HepG2 (cell line): Measurements from ENCODE around the gene UBL5. TPM values are rescaled to one million over a fixed set of nuclear protein-coding genes. Genes with fewer than 3 reads are reported as not detected.

Experiments used
- ATAC-seq: fragments of 200-7000 bp; cut with Tn5 transposase; 3 replicates; pipeline ENCODE4 v1.9.1; 2020; ENCODE audit warnings: mild to moderate bottlenecking, moderate library complexity
- BruUV-seq: library from RNA; stranded (reverse); fragments of 400-500 nt; replicated peaks from 2 replicates; lab custom pipeline; 2021; lab: Mats Ljungman, UMichigan
- CTCF ChIA-PET: fragments of 300-600 bp; formaldehyde crosslinking; extraction: SDS; loops from one replicate; lab custom pipeline; 2021; ENCODE audit warnings: low total read pairs, inconsistent platforms, low intra/inter-chr PET ratio; lab: Yijun Ruan, JAX
- POLR2A ChIA-PET: fragments of 350-600 bp; sonication (Branson Sonifier 250); formaldehyde crosslinking; loops from one replicate; lab custom pipeline; 2020; ENCODE audit warnings: antibody characterized with exemption, inconsistent platforms; lab: Yijun Ruan, JAX
- DNase-seq: peaks from one replicate; pipeline ENCODE4 v3.0.0-alpha.2; 2015; ENCODE audit warnings: low spot score
- FAIRE-seq: peaks from 3 replicates; lab custom pipeline; 2011; peaks lifted over from hg19 to GRCh38; lab: Jason Lieb, UNC
- H2AFZ ChIP-seq: one replicate; pipeline ENCODE4 v1.6.1; 2011; ENCODE audit warnings: low read length, inconsistent platforms
- H3K27ac ChIP-seq: fragments of 300-600 bp; 3 replicates; pipeline ENCODE4 v1.8.0; 2011; ENCODE audit warnings: mixed run types, mild to moderate bottlenecking, mixed read lengths, low read length, inconsistent platforms; ENCODE audit not compliant: insufficient read depth; ENCODE audit errors: extremely low read length
- H3K27me3 ChIP-seq, 2 experiments: fragments of 200-600 bp in 1 of 2; 2 replicates in 1 of 2; 3 replicates in 1 of 2; pipeline versions ENCODE4 v1.6.0 to v1.8.0; 2011; ENCODE audit warnings: low read length in 2 of 2, mild to moderate bottlenecking in 2 of 2, moderate library complexity in 2 of 2, inconsistent platforms in 1 of 2; ENCODE audit not compliant: insufficient read depth in 2 of 2, control insufficient read depth in 1 of 2
- H3K36me3 ChIP-seq, 2 experiments: fragments of 200-600 bp in 1 of 2; replicated peaks in 1 of 2; 2 replicates in 1 of 2; 3 replicates in 1 of 2; pipeline versions ENCODE4 v1.5.1 to v1.8.0; 2011; ENCODE audit warnings: low read length in 2 of 2, inconsistent platforms in 1 of 2; ENCODE audit not compliant: insufficient read depth in 2 of 2, control insufficient read depth in 1 of 2
- H3K4me1 ChIP-seq: 2 replicates; pipeline ENCODE4 v1.5.1; 2012; ENCODE audit warnings: low read length, inconsistent platforms; ENCODE audit not compliant: insufficient read depth
- H3K4me2 ChIP-seq: 2 replicates; pipeline ENCODE4 v1.6.0; 2011; ENCODE audit warnings: low read depth, low read length, inconsistent platforms
- H3K4me3 ChIP-seq, 3 experiments: fragments of 200-600 bp in 1 of 3; sonication (generic), shearing (Covaris generic) in 1 of 3; replicated peaks in 1 of 3; 2 replicates each; pipeline ENCODE4 v1.5.1; 2011 to 2016; ENCODE audit warnings: low read length in 3 of 3, inconsistent platforms in 2 of 3, low read depth in 2 of 3, mild to moderate bottlenecking in 2 of 3, control low read depth in 1 of 3, mixed read lengths in 1 of 3; ENCODE audit not compliant: insufficient read depth in 1 of 3
- H3K79me2 ChIP-seq: one replicate; pipeline ENCODE4 v1.6.1; 2011; ENCODE audit warnings: low read length, inconsistent platforms; ENCODE audit not compliant: insufficient read depth
- H3K9ac ChIP-seq: 2 replicates; pipeline ENCODE4 v1.6.0; 2011; ENCODE audit warnings: mild to moderate bottlenecking, low read depth, low read length, inconsistent platforms; ENCODE audit not compliant: insufficient read depth
- H3K9me3 ChIP-seq: 2 replicates; pipeline ENCODE4 v1.5.1; 2012; ENCODE audit warnings: mild to moderate bottlenecking, low read length
- H4K20me1 ChIP-seq: 2 replicates; pipeline ENCODE4 v1.6.0; 2011; ENCODE audit warnings: inconsistent platforms, mild to moderate bottlenecking, low read length, moderate library complexity; ENCODE audit not compliant: insufficient read depth
- AGO2 ChIP-seq: fragments of 200-400 bp; formaldehyde crosslinking; optimal IDR thresholded peaks from 2 replicates; pipeline ENCODE3; 2017; ENCODE audit warnings: mild to moderate bottlenecking, low read depth, low read length, moderate library complexity
- ARNTL ChIP-seq: sonication (generic); formaldehyde crosslinking; IDR thresholded peaks from 2 replicates; pipeline ENCODE4 v1.4.0; 2020; ENCODE audit warnings: mild to moderate bottlenecking, missing genetic modification reagents
- POLR2AphosphoS2 ChIP-seq: IDR thresholded peaks from 2 replicates; pipeline ENCODE4 v1.6.1; 2011; ENCODE audit warnings: low read depth, low read length, improper control_type of control experiment
- RBFOX2 ChIP-seq: fragments of 200-400 bp; formaldehyde crosslinking; IDR thresholded peaks from 2 replicates; pipeline ENCODE4 v1.6.1; 2017; ENCODE audit warnings: low read depth, mild to moderate bottlenecking, low read length
- SOX13 ChIP-seq, 3 experiments: fragments of 450-650 bp in 1 of 3; sonication (generic) in 1 of 3; formaldehyde crosslinking in 1 of 3; IDR thresholded peaks in 2 of 3; conservative IDR thresholded peaks in 1 of 3; 2 replicates each; pipeline versions ENCODE4 v1.5.0 to v1.6.1; 2016 to 2020; ENCODE audit warnings: antibody characterized with exemption in 1 of 3, mild to moderate bottlenecking in 1 of 3, missing compliant biosample characterization in 1 of 3, missing genetic modification reagents in 1 of 3, moderate library complexity in 1 of 3
- ZBTB26 ChIP-seq: IDR thresholded peaks from 2 replicates; pipeline ENCODE4 v1.6.1; 2016; ENCODE audit warnings: missing compliant biosample characterization, missing genetic modification reagents, borderline replicate concordance
- ZBTB7A ChIP-seq: sonication (generic); formaldehyde crosslinking; IDR thresholded peaks from 2 replicates; pipeline ENCODE4 v1.8.0; 2022; ENCODE audit warnings: mild to moderate bottlenecking, missing genetic modification reagents
- ZKSCAN8 ChIP-seq: IDR thresholded peaks from 2 replicates; pipeline ENCODE4 v1.6.1; 2016; ENCODE audit warnings: borderline replicate concordance, missing genetic modification reagents, missing compliant biosample characterization
- ZNF276 ChIP-seq: sonication (generic); formaldehyde crosslinking; IDR thresholded peaks from 2 replicates; pipeline ENCODE4 v1.4.0; 2020; ENCODE audit warnings: mild to moderate bottlenecking, low read depth, missing genetic modification reagents
- ZNF577 ChIP-seq: sonication (generic); formaldehyde crosslinking; IDR thresholded peaks from 2 replicates; pipeline ENCODE4 v1.4.0; 2020; ENCODE audit warnings: mild to moderate bottlenecking, low read depth, missing genetic modification reagents, borderline replicate concordance
- ZNF766 ChIP-seq: sonication (generic); formaldehyde crosslinking; IDR thresholded peaks from 2 replicates; pipeline ENCODE4 v1.5.0; 2020; ENCODE audit warnings: missing genetic modification reagents, borderline replicate concordance
- WGBS: methylation state at CpG from one replicate; pipeline ENCODE4 v1.1.6; 2017; ENCODE audit warnings: low lambda C conversion rate; 5-methylcytosine and 5-hydroxymethylcytosine counted together
- in situ Hi-C: cut with HindIII; loops from 2 replicates; pipeline ENCODE4 v1.10.0; 2017; ENCODE audit warnings: low pct_unique_long_range_greater_than_20kb; ENCODE audit not compliant: extremely low pct_ligation_motif_present
- intact Hi-C: fragments of 100-400 bp; cut with micrococcal nuclease; formaldehyde crosslinking; loops from one replicate; pipeline ENCODE4 v1.10.0; 2022; ENCODE audit not compliant: unreplicated experiment
- polyA plus RNA-seq, 8 experiments: library from polyadenylated mRNA; depleted of rRNA in 3 of 8; stranded (reverse) in 7 of 8; unstranded in 1 of 8; fragments of >200 nt; fragmentation: Illumina TruSeq in 4 of 8; extraction: Trizol in 4 of 8; gene quantifications; 2 replicates each; pipeline versions ENCODE4 v1.2.1 to v1.2.3, GENCODE V29; 2011 to 2016; ENCODE audit warnings: low read depth in 4 of 8, missing spikeins in 1 of 8, mixed read lengths in 1 of 8; ENCODE audit not compliant: insufficient read depth in 1 of 8
- total RNA-seq, 5 experiments: library from RNA; depleted of rRNA; stranded (reverse); fragments of >200 nt; fragmentation: Illumina TruSeq; extraction: Trizol; gene quantifications; 2 replicates each; pipeline ENCODE4 v1.2.3, GENCODE V29; 2016; ENCODE audit warnings: low read depth in 1 of 5

Gene UBL5
- total and polyA plus RNA-seq, 2 of the 13 experiments (the other 11 are each of a cell fraction or from before 2014, with no cell fraction given) = 373 to 487 TPM

DNA sequence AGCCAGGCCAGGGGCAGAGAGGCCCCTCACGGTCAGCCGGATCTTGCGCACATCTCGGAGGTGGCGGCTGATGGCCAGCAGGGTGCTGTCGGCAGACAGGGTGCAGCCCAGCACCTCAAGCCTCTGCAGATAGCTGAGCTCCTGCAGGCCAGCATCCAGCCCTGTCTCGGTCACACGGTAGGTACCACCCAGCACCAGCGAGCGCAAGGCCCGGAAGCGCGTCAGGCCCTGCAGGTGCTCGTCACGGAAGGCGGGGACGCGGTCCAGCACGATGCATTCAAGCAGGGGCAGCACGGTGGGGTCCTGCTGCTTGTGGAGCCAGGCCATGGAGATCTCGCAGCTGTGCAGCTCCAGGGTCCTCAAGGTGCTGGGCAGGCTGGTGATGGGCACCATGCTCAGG is 16.6 kb upstream of the UBL5 start:
- H3K4me3 ChIP-seq = no peak overlapping the region
- 96% methylated on average over 13 of the region's 21 CpGs for WGBS
- ATAC-seq (peak; percentile 25; the same call in 2 of the 3 replicates), DNase-seq (no peak), FAIRE-seq (no peak)
- no TSS peak for BruUV-seq
- H3K79me2 ChIP-seq = peaks cover 9% of the 10 kb centered on the region
- H3K27ac ChIP-seq = no peak overlapping the region
- ChIA-PET POLR2A (no interaction called here), CTCF (no interaction called here)
- 0 out of 2 replicates have a peak, but pooled peaks cover under 1% of the 10 kb centered on the region for H3K4me1 ChIP-seq
- H3K9me3 ChIP-seq = no peaks in the 10 kb centered on the region; the same call in 1 of the 2 replicates
- H3K9ac ChIP-seq = no peak overlapping the region
- peaks cover 13 to 28% of the 10 kb centered on the region in 2 experiments for H3K36me3 ChIP-seq
- in situ Hi-C loops = no loop called here
- H4K20me1 ChIP-seq = no peaks in the 10 kb centered on the region
- no peak overlapping the region for H2AFZ ChIP-seq
- no peaks in the 10 kb centered on the region for H3K27me3 ChIP-seq
- intact Hi-C loops = no loop called here
- no peak for TF ChIP-seq POLR2AphosphoS2
- no peak for TF ChIP-seq SOX13 (IDR thresholded peaks at IDR 0.05)
- TF ChIP-seq SOX13 (CRISPR knock-in tag; conservative IDR thresholded peaks at IDR 0.05 in 1 of 2, IDR thresholded peaks at IDR 0.05 in 1 of 2) = no peak
- no peak for TF ChIP-seq ZKSCAN8 (CRISPR knock-in tag)
- peak; percentile 78 for TF ChIP-seq AGO2
- TF ChIP-seq ZBTB7A (CRISPR knock-in tag) = no peak
- no peak for TF ChIP-seq ZNF276
- TF ChIP-seq ARNTL (CRISPR knock-in tag) = no peak
- TF ChIP-seq RBFOX2 = peak; percentile 52; the same call in 1 of the 2 replicates
- no peak for TF ChIP-seq ZNF766
- no peak for TF ChIP-seq ZNF577 (CRISPR knock-in tag)
- TF ChIP-seq ZBTB26 (CRISPR knock-in tag) = no peak
- no peak overlapping the region for H3K4me2 ChIP-seq
